GM18517 (cell line): Measurements from ENCODE around the gene REEP5.
"Not testable (repeated sequence)": the region's sequence is repeated elsewhere in the genome, so short reads cannot be mapped to it uniquely, and the experiment has no call there.

Experiments
- ATAC-seq: cut with Tn5 transposase; IDR thresholded peaks from one replicate; pipeline ENCODE4 v1.9.1; 2021; ENCODE audit warnings: mild to moderate bottlenecking, moderate library complexity; ENCODE audit not compliant: unreplicated experiment

REEP5 gene

DNA sequence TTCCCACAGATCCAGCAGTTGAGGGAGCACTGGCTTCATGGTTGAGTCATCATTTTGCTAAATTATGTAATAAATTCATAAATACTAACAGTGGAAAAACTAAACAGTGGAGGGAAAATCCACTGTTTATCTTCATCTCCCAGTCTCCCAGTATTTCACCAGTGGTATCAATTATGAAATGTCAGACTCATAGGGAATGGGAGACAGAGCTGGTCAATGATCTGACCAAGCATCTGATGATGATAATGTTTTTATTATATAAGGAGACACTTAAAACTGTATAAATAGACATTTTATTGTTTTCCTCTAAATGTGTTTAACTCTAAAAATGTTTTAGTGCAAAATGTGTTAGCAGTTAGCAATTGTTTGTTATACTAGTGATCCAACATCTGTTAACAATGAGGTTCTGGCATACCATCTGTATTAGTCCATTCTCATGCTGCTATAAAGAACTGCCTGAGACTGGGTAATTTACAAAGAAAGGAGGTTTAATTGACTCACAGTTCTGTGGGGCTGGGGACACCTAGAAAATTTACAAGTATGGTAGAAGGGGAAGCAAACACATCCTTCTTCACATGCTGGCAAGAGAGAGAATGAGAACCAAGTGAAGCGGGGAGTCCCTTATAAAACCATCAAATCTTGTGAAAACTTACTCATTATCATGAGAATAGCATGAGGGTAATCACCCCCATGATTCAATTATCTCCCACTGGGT lies 11.8 kb upstream of the REEP5 start:
- ATAC-seq = no peak

- ATAC-seq = no peak
Measured at GRCh38 chr5:112933105-112933504, 11.1 kb upstream of the REEP5 start.

DNA sequence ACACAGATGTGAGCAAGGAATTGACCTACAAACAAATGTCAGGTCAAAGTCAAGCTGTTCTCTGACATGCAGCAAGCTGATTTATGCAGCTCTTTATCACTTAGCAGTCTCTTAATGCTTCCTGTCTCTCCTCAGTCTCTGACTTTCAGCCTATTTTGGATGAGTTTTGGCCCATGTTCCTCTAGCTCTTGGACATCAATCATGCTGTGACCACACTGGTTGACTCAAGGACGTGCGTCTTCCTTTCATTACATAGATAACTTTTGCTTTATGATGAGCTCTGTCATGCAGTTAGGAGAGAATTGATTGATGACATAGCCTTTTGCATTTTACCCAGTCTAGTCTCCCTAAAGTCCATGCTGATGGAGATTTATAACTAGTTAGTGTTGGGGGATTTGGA lies 9.4 kb upstream of the REEP5 start:
- ATAC-seq = no peak

GRCh38 chr5:112930082-112930344 lies 8.0 kb upstream of the REEP5 start:
- peak; percentile 42 for ATAC-seq

DNA sequence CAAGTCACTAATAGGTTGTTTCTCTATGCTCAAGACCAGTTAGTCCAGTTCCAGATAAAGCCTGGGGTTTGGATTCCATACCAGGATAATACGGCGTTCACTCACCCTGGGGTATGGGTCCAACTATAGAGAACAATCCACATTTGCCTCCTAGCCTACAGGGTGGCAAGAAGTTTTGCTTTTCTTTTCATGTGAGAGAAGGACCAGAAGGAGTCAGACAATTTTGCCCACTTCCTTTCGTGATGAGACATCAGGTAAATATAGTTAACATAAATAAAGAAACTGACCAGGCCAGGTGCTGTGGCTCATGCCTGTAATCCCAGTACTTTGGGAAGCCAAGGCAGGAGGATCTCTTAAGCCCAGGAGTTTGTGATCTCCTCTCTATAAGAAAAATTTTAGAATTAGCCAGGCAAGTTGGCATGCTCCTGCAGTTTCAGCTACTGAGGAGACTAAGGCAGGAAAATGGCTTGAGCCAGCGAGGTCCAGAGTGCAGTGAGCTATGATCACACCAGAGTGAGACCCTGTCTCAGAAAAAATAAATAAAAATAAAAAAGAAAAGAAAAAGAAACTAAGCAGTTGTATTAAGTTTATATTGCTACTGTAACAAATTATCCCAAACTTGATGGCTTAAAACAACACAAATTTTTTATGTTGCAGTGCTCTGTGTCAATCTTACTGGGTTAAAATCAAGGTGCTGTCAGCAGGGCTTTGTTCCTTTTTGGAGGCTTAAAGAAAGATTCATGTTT lies 7.5 kb upstream of the REEP5 start:
- peak; percentile 80 for ATAC-seq

GRCh38 chr5:112923988-112924387 lies 2.0 kb upstream of the REEP5 start:
- ATAC-seq = no peak

- ATAC-seq = peak; percentile 48
Measured at GRCh38 chr5:112923148-112923917, 1.3 kb upstream of the REEP5 start.

- peak; percentile 27 for ATAC-seq
Measured at GRCh38 chr5:112921026-112921832, 798 bp downstream of the REEP5 start.

DNA sequence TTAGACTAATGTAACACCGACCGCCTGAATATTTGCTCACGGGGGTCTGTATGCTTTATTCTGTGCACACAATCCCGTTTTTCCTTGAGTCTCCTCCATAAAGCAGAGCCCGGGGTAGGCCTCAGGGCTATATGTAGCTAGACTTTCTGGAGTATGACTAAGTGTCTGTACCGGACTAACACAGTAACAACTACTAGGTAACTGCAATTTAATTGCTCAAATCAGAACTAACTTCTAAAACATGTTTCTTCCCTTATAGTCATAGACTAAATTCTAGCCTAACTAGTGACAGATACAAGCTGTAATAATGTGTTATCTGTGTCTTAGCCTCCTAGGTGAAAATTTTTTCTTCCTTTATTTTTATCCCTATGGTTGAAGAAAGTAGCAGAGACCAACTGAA lies 2.1 kb downstream of the REEP5 start:
- ATAC-seq = no peak

DNA sequence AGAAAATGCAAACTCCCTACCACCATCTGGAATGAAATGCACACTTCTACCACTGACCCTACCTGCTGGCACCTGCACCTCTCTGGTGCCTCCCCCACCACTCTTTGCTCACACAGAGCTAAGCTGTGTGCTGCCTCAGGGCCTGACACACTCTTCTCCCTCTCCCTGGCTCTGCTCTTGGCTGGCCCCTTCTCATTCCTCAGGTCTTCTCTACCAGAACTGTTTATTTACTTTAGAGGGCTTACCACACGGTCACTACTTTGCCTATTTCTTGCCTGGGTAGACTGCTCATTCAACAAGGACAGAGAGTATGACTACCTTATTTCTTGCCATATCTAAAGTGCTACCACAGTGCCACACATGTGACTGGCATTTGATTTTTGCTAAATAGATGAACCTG lies 3.3 kb downstream of the REEP5 start:
- ATAC-seq = no peak

DNA sequence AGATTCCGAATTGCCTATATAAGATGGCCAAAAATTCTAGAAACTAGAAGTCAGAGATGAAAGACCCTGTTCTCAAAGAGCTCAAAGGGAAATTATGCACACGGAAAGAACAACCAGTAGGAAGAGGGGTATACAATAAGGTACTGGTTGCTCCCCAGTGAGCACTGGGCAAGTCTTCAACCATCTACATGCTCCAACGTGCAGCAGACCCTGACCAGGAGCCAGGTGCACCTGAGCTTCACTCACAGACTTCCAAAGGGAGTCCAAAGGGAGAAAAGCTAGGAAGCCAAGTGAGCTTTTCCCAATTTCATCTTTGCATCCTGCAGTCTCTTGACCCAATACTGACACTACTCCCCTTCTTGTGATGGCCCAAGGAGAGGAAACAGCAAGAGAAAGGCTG lies 3.9 kb downstream of the REEP5 start:
- ATAC-seq = no peak

DNA sequence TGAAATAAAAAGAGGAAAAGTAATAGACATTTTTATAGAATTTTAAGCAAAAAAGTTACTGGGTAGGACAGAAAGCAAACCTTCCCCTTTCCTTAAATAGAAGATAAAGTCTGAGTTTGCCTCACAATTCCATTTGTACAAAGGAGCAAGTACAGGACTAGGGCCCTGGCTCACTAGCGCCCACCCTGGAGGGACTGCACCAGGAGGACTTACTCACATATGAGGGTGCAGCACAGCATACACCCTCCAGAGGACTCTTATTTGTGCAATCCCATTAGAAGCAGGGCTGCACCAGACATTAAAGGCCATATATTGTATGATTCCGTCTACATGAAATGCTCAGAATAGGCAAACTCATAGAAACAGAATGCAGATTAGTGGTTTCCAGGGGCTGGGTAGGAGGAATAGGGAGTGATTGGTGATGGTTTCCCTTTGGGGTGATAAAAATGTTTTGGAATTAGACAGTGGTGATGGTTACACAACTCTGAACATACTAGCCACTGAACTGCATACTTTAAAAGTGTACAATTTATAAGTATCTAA lies 4.5 kb downstream of the REEP5 start:
- ATAC-seq = no peak

DNA sequence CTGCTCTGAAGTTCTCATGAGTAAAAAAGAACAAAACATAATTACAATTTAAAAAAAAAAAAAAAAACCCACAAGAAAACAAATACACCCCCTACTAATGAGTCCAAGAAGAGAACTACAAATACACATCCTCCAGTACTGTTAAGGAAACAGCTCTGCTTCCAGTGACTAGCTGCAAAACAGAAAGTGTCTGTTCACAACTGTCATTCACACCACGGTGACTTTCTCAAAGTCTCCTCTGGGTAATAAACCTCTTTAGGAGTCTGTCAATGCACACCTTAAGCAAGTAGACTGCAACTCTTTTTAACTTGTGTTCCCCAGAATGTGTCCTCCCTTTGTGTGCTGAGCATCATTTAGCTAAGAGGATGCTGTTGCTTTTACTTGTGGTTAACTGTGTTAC lies 6.2 kb downstream of the REEP5 start:
- no peak for ATAC-seq

- ATAC-seq = no peak
Measured at GRCh38 chr5:112914584-112914983, 7.4 kb downstream of the REEP5 start.

DNA sequence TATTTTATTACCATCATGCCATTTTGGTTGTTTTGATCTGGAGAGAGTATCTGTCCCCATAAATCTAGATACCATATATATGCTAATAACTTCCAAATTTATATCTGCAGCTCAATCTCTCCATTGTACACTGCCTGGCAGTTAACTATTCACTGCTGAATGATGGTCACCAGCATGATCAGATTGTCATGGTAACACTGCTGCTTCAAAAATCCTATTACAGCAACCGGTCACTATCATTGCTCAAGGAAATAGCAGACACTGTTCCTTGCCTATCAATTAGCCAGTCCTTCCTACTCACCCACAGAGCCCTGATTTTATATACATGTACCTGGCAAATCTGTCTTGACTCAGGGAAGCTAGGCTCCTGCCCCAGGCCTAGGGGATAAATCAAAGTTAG lies 11.5 kb downstream of the REEP5 start:
- ATAC-seq = no peak

DNA sequence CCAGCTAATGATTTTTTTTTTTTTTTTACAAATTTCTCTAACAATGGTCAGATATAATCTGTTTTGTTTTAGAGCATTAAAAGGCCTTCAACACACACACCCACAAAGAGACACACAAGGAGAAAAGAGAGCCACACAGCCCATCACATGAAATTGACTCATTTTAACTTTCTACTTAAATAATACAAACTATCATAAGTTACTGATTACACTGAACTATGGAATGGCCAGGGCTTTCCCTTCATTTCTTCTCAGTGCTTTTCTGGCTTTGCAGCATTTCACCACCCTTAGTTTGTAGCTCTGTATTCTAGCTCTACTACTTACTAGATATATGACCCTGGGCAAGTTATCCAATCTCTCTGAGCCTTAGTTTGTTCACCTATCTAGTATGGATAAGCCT lies 13.2 kb downstream of the REEP5 start:
- no peak for ATAC-seq

- no peak for ATAC-seq
Measured at GRCh38 chr5:112907166-112907631, 14.8 kb downstream of the REEP5 start.

GRCh38 chr5:112906637-112907036 lies 15.4 kb downstream of the REEP5 start:
- no peak for ATAC-seq

DNA sequence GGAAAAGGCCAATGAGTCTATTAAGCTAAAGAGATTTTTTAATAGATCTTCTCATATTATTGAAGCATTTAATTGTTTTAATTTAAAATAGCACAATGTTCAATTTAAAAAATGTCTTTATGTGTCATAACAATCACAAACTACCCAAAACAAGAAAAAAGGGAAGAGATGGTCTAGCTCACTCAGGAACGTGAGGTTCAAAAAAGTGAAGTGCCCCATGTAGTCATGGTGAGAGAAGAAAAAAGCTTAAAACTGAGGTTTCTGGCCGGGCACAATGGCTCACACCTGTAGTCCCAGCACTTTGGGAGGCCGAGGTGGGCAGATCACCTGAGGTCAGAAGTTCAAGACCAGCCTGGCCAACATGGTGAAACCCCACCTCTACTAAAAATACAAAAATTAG lies 17.0 kb downstream of the REEP5 start:
- not testable (repeated sequence) for ATAC-seq

GRCh38 chr5:112902561-112902960 lies 19.5 kb downstream of the REEP5 start:
- ATAC-seq = no peak

DNA sequence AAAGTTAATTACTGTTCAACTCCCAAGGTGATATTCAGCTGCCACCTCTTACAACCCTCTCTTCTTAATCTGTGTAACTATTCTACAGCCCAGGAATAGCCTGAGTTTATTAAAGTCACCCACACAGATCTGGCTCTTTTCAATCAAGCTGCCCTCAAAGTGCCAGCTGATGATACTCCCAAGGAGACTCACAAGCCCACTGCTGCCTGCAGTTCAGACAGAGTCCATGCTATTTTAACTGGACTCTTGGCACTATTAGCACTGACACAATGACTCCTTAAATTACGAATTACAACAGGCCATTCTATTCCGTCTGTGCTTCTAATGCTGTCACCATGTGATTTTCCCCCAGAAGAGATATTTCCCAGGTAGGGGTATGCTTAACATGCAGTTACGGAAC lies 26.3 kb downstream of the REEP5 start:
- ATAC-seq = no peak
